RWPE1 (cell line): ENCODE data around the gene TLCD3A.

ENCODE experiments used
- CTCF ChIA-PET: fragments of 350-600 bp; sonication (Branson Sonifier 250); formaldehyde crosslinking; extraction: SDS; loops from one replicate; lab custom pipeline; 2021; lab: Yijun Ruan, JAX
- POLR2A ChIA-PET: fragments of 400-600 bp; formaldehyde crosslinking; extraction: SDS; loops from one replicate; lab custom pipeline; 2020; ENCODE audit warnings: antibody characterized with exemption; ENCODE audit not compliant: low non-redundant PET; lab: Yijun Ruan, JAX
- DNase-seq: peaks from one replicate; pipeline ENCODE4 v3.0.0; 2012; ENCODE audit warnings: low spot score
- H3K27ac ChIP-seq: fragments of 450-650 bp; 2 replicates; pipeline ENCODE4 v1.5.1; 2017
- TF ChIP-seq, protein P1 (sequence below): fragments of 450-650 bp; conservative IDR thresholded peaks from 2 replicates; pipeline ENCODE4 v1.5.1; 2017; ENCODE audit warnings: low read depth, mild to moderate bottlenecking

The TLCD3A gene

GRCh38 chr17:705011-705410, 27.4 kb upstream of the TLCD3A start:
- TF ChIP-seq, protein P1, sequence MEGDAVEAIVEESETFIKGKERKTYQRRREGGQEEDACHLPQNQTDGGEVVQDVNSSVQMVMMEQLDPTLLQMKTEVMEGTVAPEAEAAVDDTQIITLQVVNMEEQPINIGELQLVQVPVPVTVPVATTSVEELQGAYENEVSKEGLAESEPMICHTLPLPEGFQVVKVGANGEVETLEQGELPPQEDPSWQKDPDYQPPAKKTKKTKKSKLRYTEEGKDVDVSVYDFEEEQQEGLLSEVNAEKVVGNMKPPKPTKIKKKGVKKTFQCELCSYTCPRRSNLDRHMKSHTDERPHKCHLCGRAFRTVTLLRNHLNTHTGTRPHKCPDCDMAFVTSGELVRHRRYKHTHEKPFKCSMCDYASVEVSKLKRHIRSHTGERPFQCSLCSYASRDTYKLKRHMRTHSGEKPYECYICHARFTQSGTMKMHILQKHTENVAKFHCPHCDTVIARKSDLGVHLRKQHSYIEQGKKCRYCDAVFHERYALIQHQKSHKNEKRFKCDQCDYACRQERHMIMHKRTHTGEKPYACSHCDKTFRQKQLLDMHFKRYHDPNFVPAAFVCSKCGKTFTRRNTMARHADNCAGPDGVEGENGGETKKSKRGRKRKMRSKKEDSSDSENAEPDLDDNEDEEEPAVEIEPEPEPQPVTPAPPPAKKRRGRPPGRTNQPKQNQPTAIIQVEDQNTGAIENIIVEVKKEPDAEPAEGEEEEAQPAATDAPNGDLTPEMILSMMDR, result no peak
- no peak for DNase-seq
- CTCF ChIA-PET, result interaction anchor here (0.6 to 0.7 kb wide), 3 partner anchors 31 to 295 kb away, joined by 3 read pairs; a partner anchor contains a TSS
- H3K27ac ChIP-seq, result no peak overlapping the region
- POLR2A ChIA-PET, result no interaction called here

DNA sequence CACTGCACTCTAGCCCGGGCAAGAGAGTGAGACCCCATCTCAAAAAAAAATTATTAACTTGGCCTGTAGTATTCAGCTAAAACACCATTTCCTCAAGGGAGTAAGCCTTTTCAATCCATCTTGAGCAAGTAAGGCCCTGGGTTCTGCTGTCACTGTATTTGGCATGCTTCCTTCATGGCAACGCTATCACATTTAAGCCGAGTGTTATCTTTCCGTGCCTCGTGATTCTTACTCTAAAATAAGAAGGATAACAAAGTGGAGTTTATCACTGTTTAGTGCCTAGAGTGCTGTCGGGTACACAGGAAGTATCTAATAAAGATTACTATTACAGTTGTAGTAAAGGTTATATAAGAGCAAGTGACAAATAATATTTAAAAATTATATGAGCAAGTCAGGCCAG, 26.5 kb upstream of the TLCD3A start:
- POLR2A ChIA-PET, result no interaction called here
- TF ChIP-seq, protein P1, result no peak
- no peak overlapping the region for H3K27ac ChIP-seq
- CTCF ChIA-PET, result interaction anchor here (0.6 to 0.7 kb wide), 2 partner anchors 55 to 296 kb away, joined by 3 read pairs; a partner anchor contains a TSS
- no peak for DNase-seq

DNA sequence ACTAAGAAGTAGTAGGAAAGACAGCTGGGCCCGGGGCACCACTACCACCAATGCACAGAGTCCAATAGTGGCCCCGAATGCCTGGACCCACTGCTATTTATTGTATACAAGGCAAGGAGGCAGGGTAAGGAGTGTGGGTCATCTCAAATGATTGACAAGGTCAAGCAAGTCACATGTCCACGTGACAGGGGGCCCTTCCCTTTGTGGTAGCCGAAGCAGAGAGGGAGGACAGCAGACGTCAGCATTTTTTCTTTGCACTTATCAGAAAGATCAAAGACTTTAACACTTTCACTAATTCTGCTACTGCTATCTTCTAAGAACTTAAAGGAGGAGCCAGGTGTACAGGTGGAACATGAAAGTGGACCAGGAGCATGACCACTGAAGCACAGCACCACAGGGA, 24.3 kb upstream of the TLCD3A start:
- CTCF ChIA-PET, result no interaction called here
- no peak overlapping the region for H3K27ac ChIP-seq
- DNase-seq, result no peak
- POLR2A ChIA-PET, result no interaction called here
- TF ChIP-seq, protein P1, result no peak

- CTCF ChIA-PET, result no interaction called here
- DNase-seq, result no peak
- H3K27ac ChIP-seq, result no peak overlapping the region
- TF ChIP-seq, protein P1, result no peak
- POLR2A ChIA-PET, result interaction anchor here (0.5 to 0.7 kb wide), 2 partner anchors 18 to 24 kb away, joined by 3 to 4 read pairs; no protein-coding TSS in a partner anchor
Observed at GRCh38 chr17:718075-718474, 14.3 kb upstream of the TLCD3A start.

- TF ChIP-seq, protein P1, result no peak
- DNase-seq, result no peak
- H3K27ac ChIP-seq, result peak overlapping the region; percentile 44; the same call in 1 of the 2 replicates
- ChIA-PET CTCF (interaction anchor here (0.5 to 0.6 kb wide), 2 partner anchors 9 to 14 kb away, joined by 5 to 7 read pairs; no protein-coding TSS in a partner anchor), POLR2A (no interaction called here)
Observed at GRCh38 chr17:720706-721539, 11.5 kb upstream of the TLCD3A start.

DNA sequence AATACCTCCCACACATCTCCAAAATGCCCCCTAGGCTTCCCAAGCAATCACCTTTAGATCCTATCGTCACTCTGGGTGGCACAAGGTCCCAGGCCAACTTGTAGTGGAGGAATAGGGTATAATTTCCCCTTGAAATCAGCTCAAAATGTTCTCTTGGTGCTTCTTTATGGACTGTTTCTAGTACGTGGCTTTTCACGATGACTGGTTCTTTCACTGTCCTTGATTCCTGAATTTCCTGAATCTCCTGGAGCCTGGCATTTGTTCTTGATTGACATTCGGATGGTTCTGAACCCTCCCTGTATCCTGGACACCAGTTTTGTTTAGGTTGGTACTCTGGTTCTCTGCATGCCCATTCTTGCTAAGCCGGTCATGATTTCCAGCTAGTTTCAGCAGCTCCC, 10.9 kb upstream of the TLCD3A start:
- POLR2A ChIA-PET, result no interaction called here
- peak; percentile 78 for DNase-seq
- TF ChIP-seq, protein P1, result no peak
- CTCF ChIA-PET, result interaction anchor here (0.6 kb wide), 2 partner anchors 8 to 43 kb away, joined by 3 to 5 read pairs; no protein-coding TSS in a partner anchor
- H3K27ac ChIP-seq, result peak overlapping the region; percentile 44; the same call in 1 of the 2 replicates
